Activated CD4-positive, alpha-beta T cell treated with anti-CD3 and anti-CD28 coated beads, Interleukin-2, amount 10 ng/mL, durations not matched to agents 24 days and 14 days (primary cell): ENCODE results near the gene RIPK4. TPM values are rescaled to one million over a fixed set of nuclear protein-coding genes. Genes with fewer than 3 reads are reported as not detected.

Experiments used
- DNase-seq: peaks from one replicate; pipeline ENCODE4 v3.0.0; 2022
- H3K27ac Mint-ChIP-seq: one replicate; pipeline ENCODE4 v1.8.0; 2022; ENCODE audit warnings: mild to moderate bottlenecking, mixed read lengths
- H3K27me3 Mint-ChIP-seq: one replicate; pipeline ENCODE4 v1.8.0; 2022; ENCODE audit warnings: mixed read lengths
- H3K36me3 Mint-ChIP-seq: one replicate; pipeline ENCODE4 v1.8.0; 2022; ENCODE audit warnings: low read depth, mild to moderate bottlenecking, mixed read lengths
- H3K4me1 Mint-ChIP-seq: one replicate; pipeline ENCODE4 v1.8.0; 2021; ENCODE audit warnings: mixed read lengths
- H3K4me3 Mint-ChIP-seq: one replicate; pipeline ENCODE4 v1.8.0; 2022; ENCODE audit warnings: mild to moderate bottlenecking, moderate library complexity, mixed read lengths
- H3K9me3 Mint-ChIP-seq: one replicate; pipeline ENCODE4 v1.8.0; 2021; ENCODE audit warnings: mixed read lengths
- intact Hi-C: fragments of 100-400 bp; cut with micrococcal nuclease; formaldehyde crosslinking; loops from one replicate; pipeline ENCODE4 v1.15.1; 2023
- total RNA-seq: library from RNA; stranded (reverse); gene quantifications from 2 replicates; pipeline ENCODE4 v1.2.3, GENCODE V29; 2022

Gene RIPK4
- total RNA-seq, 1 donor from 2014 or later: not detected

GRCh38 chr21:41739936-41740335, 26.9 kb downstream of the RIPK4 start:
- DNase-seq: no peak
- Mint-ChIP-seq H3K9me3 (peaks cover 4% of the 10 kb centered on the region), H3K27me3 (no peaks in the 10 kb centered on the region), H3K4me1 (no peaks in the 10 kb centered on the region), H3K27ac (no peak overlapping the region), H3K36me3 (no peaks in the 10 kb centered on the region), H3K4me3 (no peak overlapping the region)
- intact Hi-C loops: no loop called here

GRCh38 chr21:41739011-41739410, 27.8 kb downstream of the RIPK4 start:
- H3K36me3 Mint-ChIP-seq: no peaks in the 10 kb centered on the region
- no peak overlapping the region for H3K27ac Mint-ChIP-seq
- peaks cover 4% of the 10 kb centered on the region for H3K9me3 Mint-ChIP-seq
- H3K4me3 Mint-ChIP-seq: no peak overlapping the region
- DNase-seq: no peak
- H3K27me3 Mint-ChIP-seq: no peaks in the 10 kb centered on the region
- no peaks in the 10 kb centered on the region for H3K4me1 Mint-ChIP-seq
- intact Hi-C loops: no loop called here

GRCh38 chr21:41737651-41738324, 29.1 kb downstream of the RIPK4 start:
- H3K4me3 Mint-ChIP-seq: no peak overlapping the region
- no peak for DNase-seq
- H3K36me3 Mint-ChIP-seq: no peaks in the 10 kb centered on the region
- H3K27me3 Mint-ChIP-seq: peaks cover 5% of the 10 kb centered on the region
- peaks cover 4% of the 10 kb centered on the region for H3K9me3 Mint-ChIP-seq
- no peak overlapping the region for H3K27ac Mint-ChIP-seq
- H3K4me1 Mint-ChIP-seq: no peaks in the 10 kb centered on the region
- intact Hi-C loops: no loop called here

GRCh38 chr21:41736423-41736822, 30.4 kb downstream of the RIPK4 start:
- no peak for DNase-seq
- peaks cover 12% of the 10 kb centered on the region for H3K27me3 Mint-ChIP-seq
- H3K36me3 Mint-ChIP-seq: no peaks in the 10 kb centered on the region
- peaks cover 4% of the 10 kb centered on the region for H3K9me3 Mint-ChIP-seq
- no peak overlapping the region for H3K4me3 Mint-ChIP-seq
- intact Hi-C loops: no loop called here
- no peaks in the 10 kb centered on the region for H3K4me1 Mint-ChIP-seq
- H3K27ac Mint-ChIP-seq: no peak overlapping the region

- Mint-ChIP-seq H3K27ac (no peak overlapping the region), H3K9me3 (peaks cover 4% of the 10 kb centered on the region), H3K36me3 (no peaks in the 10 kb centered on the region), H3K4me3 (no peak overlapping the region), H3K4me1 (no peaks in the 10 kb centered on the region), H3K27me3 (peaks cover 20% of the 10 kb centered on the region)
- no peak for DNase-seq
- intact Hi-C loops: no loop called here
Measured at GRCh38 chr21:41733951-41734689, 32.7 kb downstream of the RIPK4 start.

- intact Hi-C loops: no loop called here
- Mint-ChIP-seq H3K27me3 (peaks cover 31% of the 10 kb centered on the region), H3K4me3 (no peak overlapping the region), H3K9me3 (no peaks in the 10 kb centered on the region), H3K36me3 (no peaks in the 10 kb centered on the region), H3K4me1 (peaks cover 3% of the 10 kb centered on the region), H3K27ac (no peak overlapping the region)
- DNase-seq: no peak
Measured at GRCh38 chr21:41731081-41731480, 35.8 kb downstream of the RIPK4 start.

GRCh38 chr21:41730367-41730765, 36.5 kb downstream of the RIPK4 start:
- intact Hi-C loops: no loop called here
- no peak overlapping the region for H3K4me3 Mint-ChIP-seq
- no peaks in the 10 kb centered on the region for H3K9me3 Mint-ChIP-seq
- peaks cover 3% of the 10 kb centered on the region for H3K4me1 Mint-ChIP-seq
- H3K27me3 Mint-ChIP-seq: peaks cover 35% of the 10 kb centered on the region
- H3K27ac Mint-ChIP-seq: no peak overlapping the region
- DNase-seq: no peak
- H3K36me3 Mint-ChIP-seq: no peaks in the 10 kb centered on the region

GRCh38 chr21:41729701-41730366, 37.0 kb downstream of the RIPK4 start:
- no peaks in the 10 kb centered on the region for H3K9me3 Mint-ChIP-seq
- intact Hi-C loops: no loop called here
- DNase-seq: no peak

GRCh38 chr21:41727784-41728763, 38.8 kb downstream of the RIPK4 start:
- Mint-ChIP-seq H3K4me3 (no peak overlapping the region), H3K27me3 (peaks cover 40% of the 10 kb centered on the region), H3K4me1 (peaks cover 3% of the 10 kb centered on the region), H3K27ac (no peak overlapping the region), H3K9me3 (no peaks in the 10 kb centered on the region), H3K36me3 (no peaks in the 10 kb centered on the region)
- intact Hi-C loops: no loop called here
- no peak for DNase-seq

More at GRCh38 chr21:41729701-41730366, 37.0 kb downstream of the RIPK4 start:
- H3K4me1 Mint-ChIP-seq: peaks cover 3% of the 10 kb centered on the region
- H3K4me3 Mint-ChIP-seq: no peak overlapping the region
- no peak overlapping the region for H3K27ac Mint-ChIP-seq
- peaks cover 37% of the 10 kb centered on the region for H3K27me3 Mint-ChIP-seq
- H3K36me3 Mint-ChIP-seq: no peaks in the 10 kb centered on the region

- H3K27me3 Mint-ChIP-seq: peaks cover 37% of the 10 kb centered on the region
- H3K9me3 Mint-ChIP-seq: no peaks in the 10 kb centered on the region
- H3K36me3 Mint-ChIP-seq: no peaks in the 10 kb centered on the region
- intact Hi-C loops: no loop called here
- no peak for DNase-seq
- no peak overlapping the region for H3K4me3 Mint-ChIP-seq
- H3K27ac Mint-ChIP-seq: no peak overlapping the region
- H3K4me1 Mint-ChIP-seq: peaks cover 3% of the 10 kb centered on the region
Measured at GRCh38 chr21:41726970-41727783, 39.7 kb downstream of the RIPK4 start.

- intact Hi-C loops: no loop called here
- H3K27ac Mint-ChIP-seq: no peak overlapping the region
- no peak overlapping the region for H3K4me3 Mint-ChIP-seq
- H3K36me3 Mint-ChIP-seq: no peaks in the 10 kb centered on the region
- H3K27me3 Mint-ChIP-seq: peaks cover 36% of the 10 kb centered on the region
- no peaks in the 10 kb centered on the region for H3K9me3 Mint-ChIP-seq
- peaks cover 3% of the 10 kb centered on the region for H3K4me1 Mint-ChIP-seq
- DNase-seq: no peak
Measured at GRCh38 chr21:41726630-41726969, 40.3 kb downstream of the RIPK4 start.

- no peak for DNase-seq
- no peak overlapping the region for H3K4me3 Mint-ChIP-seq
- H3K4me1 Mint-ChIP-seq: peaks cover 3% of the 10 kb centered on the region
- H3K9me3 Mint-ChIP-seq: no peaks in the 10 kb centered on the region
- H3K27me3 Mint-ChIP-seq: peaks cover 35% of the 10 kb centered on the region
- no peak overlapping the region for H3K27ac Mint-ChIP-seq
- H3K36me3 Mint-ChIP-seq: no peaks in the 10 kb centered on the region
- intact Hi-C loops: no loop called here
Measured at GRCh38 chr21:41726058-41726558, 40.7 kb downstream of the RIPK4 start.
